ENCODE data around the gene SH3PXD2B.
A peak's percentile ranks its signal among the peaks of the same experiment; 100 is the strongest.

The SH3PXD2B gene

GRCh38 chr5:172454358-172455086, at the start of gene SH3PXD2B:
TSS of gene SH3PXD2B (minus strand) at chr5:172454525. CDS start at chr5:172454352, 173 bp downstream.
- DNase-seq: no peak

- DNase-seq: no peak
Observed at GRCh38 chr5:172502969-172503368, 48.6 kb upstream of the SH3PXD2B start.

GRCh38 chr5:172502410-172502809, 48.1 kb upstream of the SH3PXD2B start:
- DNase-seq: no peak

- DNase-seq: no peak
Observed at GRCh38 chr5:172501708-172502320, 47.5 kb upstream of the SH3PXD2B start.

- DNase-seq: no peak
Observed at GRCh38 chr5:172499287-172499686, 45.0 kb upstream of the SH3PXD2B start.

- DNase-seq: no peak
Observed at GRCh38 chr5:172498431-172499129, 44.3 kb upstream of the SH3PXD2B start.

GRCh38 chr5:172497591-172498255, 43.4 kb upstream of the SH3PXD2B start:
- DNase-seq: no peak

- DNase-seq: peak; percentile 15
Observed at GRCh38 chr5:172496671-172497371, 42.5 kb upstream of the SH3PXD2B start.

GRCh38 chr5:172494630-172495505, 40.5 kb upstream of the SH3PXD2B start:
- no peak for DNase-seq

GRCh38 chr5:172493906-172494305, 39.6 kb upstream of the SH3PXD2B start:
- DNase-seq: no peak

GRCh38 chr5:172493461-172493860, 39.1 kb upstream of the SH3PXD2B start:
- no peak for DNase-seq

- no peak for DNase-seq
Observed at GRCh38 chr5:172493002-172493401, 38.7 kb upstream of the SH3PXD2B start.

- DNase-seq: no peak
Observed at GRCh38 chr5:172492097-172492840, 37.9 kb upstream of the SH3PXD2B start.

GRCh38 chr5:172491481-172491880, 37.2 kb upstream of the SH3PXD2B start:
- no peak for DNase-seq

- DNase-seq: no peak
Observed at GRCh38 chr5:172490514-172491461, 36.5 kb upstream of the SH3PXD2B start.

GRCh38 chr5:172488221-172488620, 33.9 kb upstream of the SH3PXD2B start:
- DNase-seq: no peak

- no peak for DNase-seq
Observed at GRCh38 chr5:172487671-172488070, 33.3 kb upstream of the SH3PXD2B start.

- no peak for DNase-seq
Observed at GRCh38 chr5:172486912-172487311, 32.6 kb upstream of the SH3PXD2B start.

- no peak for DNase-seq
Observed at GRCh38 chr5:172486451-172486850, 32.1 kb upstream of the SH3PXD2B start.
